ENCODE measurements around the gene PPRC1.

GRCh38 chr10:102085336-102085735 lies 47.5 kb upstream of the PPRC1 start:
- no peak for TF ChIP-seq CTCF (IDR thresholded peaks at IDR 0.05)
- no peak for TF ChIP-seq POLR2AphosphoS5 (IDR thresholded peaks at IDR 0.05)
- TF ChIP-seq POLR2A (IDR thresholded peaks at IDR 0.05): no peak

All from prostate gland (tissue), 2 donors.